A549 (cell line): ENCODE results near the gene UBAP1. TPM values are rescaled to one million over a fixed set of nuclear protein-coding genes. Genes with fewer than 3 reads are reported as not detected.

Experiments
- ATAC-seq, 2 experiments: fragments of 200-7000 bp in 1 of 2; fragments of >200 bp in 1 of 2; cut with Nextera tagmentation in 1 of 2; cut with Tn5 transposase in 1 of 2; 3 replicates each; pipeline versions ENCODE4 v1.8.0 to v1.9.1; 2018 to 2020; ENCODE audit warnings: mild to moderate bottlenecking in 1 of 2, moderate library complexity in 1 of 2
- CTCF ChIA-PET: fragments of 300-600 bp; sonication (Branson Sonifier 250); formaldehyde crosslinking; extraction: SDS; loops from one replicate; lab custom pipeline; 2021; ENCODE audit warnings: antibody characterized with exemption, inconsistent platforms; lab: Yijun Ruan, JAX
- POLR2A ChIA-PET: fragments of 350-600 bp; formaldehyde crosslinking; extraction: SDS; loops from one replicate; lab custom pipeline; 2021; ENCODE audit warnings: antibody characterized with exemption, inconsistent platforms; lab: Yijun Ruan, JAX
- DNase-seq, 2 experiments: peaks; one replicate each; pipeline versions ENCODE4 v3.0.0 to v3.0.0-alpha.2; 2011 to 2016; ENCODE audit warnings: low read depth in 1 of 2, low spot score in 1 of 2
- FAIRE-seq: peaks from 2 replicates; lab custom pipeline; 2011; peaks lifted over from hg19 to GRCh38; lab: Jason Lieb, UNC
- H3K27ac ChIP-seq, 2 experiments: fragments of >200 bp; sonication (Bioruptor Twin); formaldehyde crosslinking; 3 replicates each; pipeline ENCODE4 v1.5.1; 2016 to 2017
- H3K4me1 ChIP-seq: fragments of >200 bp; sonication (Bioruptor Twin); formaldehyde crosslinking; 3 replicates; pipeline ENCODE4 v1.6.1; 2016
- H3K4me2 ChIP-seq: fragments of >200 bp; sonication (Bioruptor Twin); formaldehyde crosslinking; 3 replicates; pipeline ENCODE4 v1.6.1; 2016
- H3K4me3 ChIP-seq: fragments of >200 bp; sonication (Bioruptor Twin); formaldehyde crosslinking; 3 replicates; pipeline ENCODE4 v1.5.1; 2016
- H3K9me3 ChIP-seq: fragments of >200 bp; sonication (Bioruptor Twin); formaldehyde crosslinking; 3 replicates; pipeline ENCODE4 v1.6.1; 2016
- BHLHE40 ChIP-seq: IDR thresholded peaks from 2 replicates; pipeline ENCODE4 v1.6.1; 2012; ENCODE audit warnings: low read depth, low read length, inconsistent platforms
- CBX8 ChIP-seq: fragments of 200-600 bp; sonication (generic); IDR thresholded peaks from 2 replicates; pipeline ENCODE4 v1.6.1; 2016
- CEBPB ChIP-seq, 2 experiments: fragments of >200 bp in 1 of 2; sonication (Bioruptor Twin) in 1 of 2; formaldehyde crosslinking in 1 of 2; IDR thresholded peaks; 2 replicates each; pipeline ENCODE4 v1.6.1; 2012 to 2016
- CHD4 ChIP-seq: fragments of 200-600 bp; sonication (generic); IDR thresholded peaks from 2 replicates; pipeline ENCODE4 v1.6.1; 2016; ENCODE audit warnings: antibody characterized with exemption, mild to moderate bottlenecking, borderline replicate concordance
- EHMT2 ChIP-seq: fragments of 200-600 bp; sonication (generic); IDR thresholded peaks from 2 replicates; pipeline ENCODE4 v1.6.1; 2016; ENCODE audit warnings: antibody characterized with exemption, low read depth, mild to moderate bottlenecking, moderate library complexity
- ESRRA ChIP-seq: fragments of 150-350 bp; IDR thresholded peaks from 2 replicates; pipeline ENCODE4 v1.6.1; 2014; ENCODE audit warnings: mild to moderate bottlenecking, low read length, borderline replicate concordance
- FOXS1 ChIP-seq: fragments of 250-450 bp; sonication (Bioruptor Pico); IDR thresholded peaks from 2 replicates; pipeline ENCODE4 v1.5.0; 2020; ENCODE audit warnings: mild to moderate bottlenecking, moderate library complexity
- HEYL ChIP-seq: fragments of 250-450 bp; sonication (Bioruptor Pico); IDR thresholded peaks from 2 replicates; pipeline ENCODE4 v1.8.0; 2021; ENCODE audit warnings: mild to moderate bottlenecking, moderate library complexity
- MAZ ChIP-seq: fragments of 150-350 bp; IDR thresholded peaks from 2 replicates; pipeline ENCODE4 v1.6.1; 2014; ENCODE audit warnings: antibody characterized with exemption, low read depth, low read length, borderline replicate concordance
- MYC ChIP-seq: IDR thresholded peaks from 2 replicates; pipeline ENCODE4 v1.6.1; 2012; ENCODE audit warnings: mild to moderate bottlenecking, inconsistent platforms, low read length, improper control_type of control experiment, borderline replicate concordance
- NPAS2 ChIP-seq: fragments of 250-450 bp; sonication (Bioruptor Pico); IDR thresholded peaks from 2 replicates; pipeline ENCODE4 v1.8.0; 2022; ENCODE audit warnings: mild to moderate bottlenecking, moderate library complexity, borderline replicate concordance
- POLR2A ChIP-seq: IDR thresholded peaks from 2 replicates; pipeline ENCODE4 v1.6.1; 2012; ENCODE audit warnings: mild to moderate bottlenecking, low read length
- RAD21 ChIP-seq, 2 experiments: fragments of >200 bp in 1 of 2; sonication (Bioruptor Twin) in 1 of 2; formaldehyde crosslinking in 1 of 2; IDR thresholded peaks in 1 of 2; conservative IDR thresholded peaks in 1 of 2; 2 replicates in 1 of 2; 3 replicates in 1 of 2; pipeline ENCODE4 v1.6.1; 2012 to 2018; ENCODE audit warnings: inconsistent platforms in 1 of 2
- RARB ChIP-seq: fragments of 250-450 bp; sonication (Bioruptor Pico); IDR thresholded peaks from 2 replicates; pipeline ENCODE4 v1.8.0; 2021; ENCODE audit warnings: mild to moderate bottlenecking, moderate library complexity
- RFX5 ChIP-seq: fragments of 450-650 bp; IDR thresholded peaks from 2 replicates; pipeline ENCODE4 v1.7.1; 2014; ENCODE audit warnings: antibody characterized with exemption, mild to moderate bottlenecking, moderate library complexity
- SMC3 ChIP-seq: fragments of >200 bp; sonication (Bioruptor Twin); formaldehyde crosslinking; IDR thresholded peaks from 3 replicates; pipeline ENCODE4 v1.6.1; 2018; ENCODE audit warnings: inconsistent platforms
- TFCP2L1 ChIP-seq: fragments of 250-450 bp; sonication (Bioruptor Pico); IDR thresholded peaks from 2 replicates; pipeline ENCODE4 v1.5.0; 2021; ENCODE audit warnings: mild to moderate bottlenecking
- TP53 ChIP-seq: fragments of 250-450 bp; sonication (Bioruptor Pico); IDR thresholded peaks from 2 replicates; pipeline ENCODE4 v1.5.0; 2021; ENCODE audit warnings: mild to moderate bottlenecking, moderate library complexity
- ZC3H11A ChIP-seq: fragments of 450-650 bp; IDR thresholded peaks from 2 replicates; pipeline ENCODE4 v1.6.1; 2014; ENCODE audit warnings: antibody characterized with exemption, mild to moderate bottlenecking
- ZFP36 ChIP-seq: fragments of 450-650 bp; IDR thresholded peaks from 2 replicates; pipeline ENCODE4 v1.6.1; 2014; ENCODE audit warnings: borderline replicate concordance; ENCODE audit not compliant: partially characterized antibody
- WGBS: methylation state at CpG from one replicate; pipeline ENCODE4 v1.1.6; 2017; ENCODE audit errors: missing lambda C conversion rate; 5-methylcytosine and 5-hydroxymethylcytosine counted together
- polyA plus RNA-seq, 4 experiments: library from polyadenylated mRNA; depleted of rRNA in 3 of 4; stranded (reverse); fragments of >200 nt; fragmentation: RNase III in 1 of 4; extraction: RNeasy Plus Mini Kit Qiagen cat#74134 plus additional on column Dnase treatment in 1 of 4; gene quantifications; 2 replicates in 3 of 4; 3 replicates in 1 of 4; pipeline ENCODE4 v1.2.3, GENCODE V29; 2011 to 2017
- TF ChIP-seq, protein P1 (sequence below): fragments of 150-350 bp; IDR thresholded peaks from 2 replicates; pipeline ENCODE4 v1.6.1; 2014; ENCODE audit warnings: low read depth, mild to moderate bottlenecking, low read length
- TF ChIP-seq, protein P2 (sequence below): fragments of >200 bp; sonication (Bioruptor Twin); formaldehyde crosslinking; IDR thresholded peaks from 3 replicates; pipeline ENCODE4 v1.5.1; 2016
- TF ChIP-seq, protein P3 (sequence below): fragments of >200 bp; sonication (Bioruptor Twin); formaldehyde crosslinking; IDR thresholded peaks from 2 replicates; pipeline ENCODE4 v1.6.1; 2016
- TF ChIP-seq, protein P4 (sequence below): fragments of 200-600 bp; sonication (generic); IDR thresholded peaks from 2 replicates; pipeline ENCODE4 v1.6.1; 2016; ENCODE audit warnings: antibody characterized with exemption, mild to moderate bottlenecking, moderate library complexity

Gene UBAP1
- polyA plus RNA-seq, 2 of the 4 experiments (the other 2 are of a cell fraction), result 38.5 to 73.1 TPM

DNA sequence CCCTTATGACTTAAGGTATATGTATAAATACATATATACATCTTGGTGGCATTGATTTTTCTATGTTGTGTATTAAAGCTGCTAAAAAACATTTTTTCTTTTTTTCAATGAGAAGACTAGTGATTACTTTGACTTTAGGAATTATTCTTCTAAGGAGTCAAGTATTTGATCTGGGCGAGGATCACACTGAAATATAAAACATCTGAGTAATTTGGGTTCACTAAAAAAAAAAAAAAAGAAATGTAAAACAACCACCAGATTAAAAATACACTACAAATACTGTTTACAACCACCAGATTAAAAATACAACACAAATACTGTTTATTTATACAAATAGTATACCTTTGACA lies 9.0 kb downstream of the UBAP1 start:
- CTCF ChIA-PET, result interaction anchor here (1.9 kb wide), 1 partner anchor 113 kb away, joined by 11 read pairs; no protein-coding TSS in a partner anchor
- no peak overlapping the region; a peak in 1 of 6 replicates for H3K27ac ChIP-seq
- POLR2A ChIA-PET, result interaction anchor here (0.6 kb wide), 1 partner anchor 26 kb away, joined by 3 read pairs; no protein-coding TSS in a partner anchor
- H3K4me2 ChIP-seq, result peak overlapping the region; percentile 82
- no peak for TF ChIP-seq CEBPB (IDR thresholded peaks at IDR 0.05)
- no peak for TF ChIP-seq ZFP36
- TF ChIP-seq RFX5, result no peak
- TF ChIP-seq, protein P1, sequence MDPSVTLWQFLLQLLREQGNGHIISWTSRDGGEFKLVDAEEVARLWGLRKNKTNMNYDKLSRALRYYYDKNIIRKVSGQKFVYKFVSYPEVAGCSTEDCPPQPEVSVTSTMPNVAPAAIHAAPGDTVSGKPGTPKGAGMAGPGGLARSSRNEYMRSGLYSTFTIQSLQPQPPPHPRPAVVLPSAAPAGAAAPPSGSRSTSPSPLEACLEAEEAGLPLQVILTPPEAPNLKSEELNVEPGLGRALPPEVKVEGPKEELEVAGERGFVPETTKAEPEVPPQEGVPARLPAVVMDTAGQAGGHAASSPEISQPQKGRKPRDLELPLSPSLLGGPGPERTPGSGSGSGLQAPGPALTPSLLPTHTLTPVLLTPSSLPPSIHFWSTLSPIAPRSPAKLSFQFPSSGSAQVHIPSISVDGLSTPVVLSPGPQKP, result no peak
- peaks cover 54% of the 10 kb centered on the region for H3K4me1 ChIP-seq
- DNase-seq (no peak), FAIRE-seq (no peak), ATAC-seq (no peak)
- no peaks in the 10 kb centered on the region for H3K9me3 ChIP-seq
- 88% methylated on average over 1 of the region's 1 CpG for WGBS
- H3K4me3 ChIP-seq, result no peak overlapping the region

DNA sequence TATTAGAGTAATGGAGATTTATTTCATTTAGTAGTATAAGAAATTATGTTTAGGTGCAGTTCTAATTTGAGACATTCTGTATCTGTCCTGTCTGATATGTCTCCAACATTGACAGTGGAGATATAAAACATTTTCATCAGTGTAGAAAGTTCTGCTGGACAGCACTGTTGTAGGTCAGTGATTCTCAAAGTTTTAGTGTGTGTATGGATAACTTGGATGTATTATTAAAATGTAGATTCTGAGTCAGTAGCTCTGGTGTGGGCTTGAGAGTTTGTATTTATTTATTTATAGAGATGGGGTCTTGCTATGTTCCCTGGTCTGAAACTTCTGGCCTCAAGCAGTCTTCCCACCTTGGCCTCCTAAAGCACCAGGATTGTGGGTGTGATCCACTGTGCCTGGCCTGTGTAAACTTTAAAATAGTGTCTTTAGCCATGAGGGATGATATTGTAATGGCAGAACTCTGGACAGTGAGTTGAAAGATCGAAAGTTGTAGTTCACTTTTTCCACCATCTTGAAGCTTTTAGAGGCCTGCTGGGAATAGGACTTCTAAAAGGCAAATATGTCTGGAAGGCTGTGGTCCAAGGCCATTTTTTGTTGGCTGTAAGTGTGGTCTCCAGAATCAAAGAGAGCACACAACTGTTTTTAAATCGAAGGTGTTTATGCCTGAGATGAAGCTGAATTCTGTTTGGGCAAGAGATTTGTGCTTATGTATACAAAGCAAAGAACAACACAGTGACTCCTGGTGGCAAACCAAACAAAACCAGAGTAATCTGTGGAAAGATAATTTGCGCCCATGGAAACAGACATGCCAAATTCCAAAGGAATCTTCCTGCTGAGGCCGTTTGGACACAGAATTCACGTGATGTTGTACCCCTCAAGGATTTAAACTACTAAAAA lies 12.4 kb downstream of the UBAP1 start:
- 11% methylated on average over 5 of the region's 5 CpGs for WGBS
- DNase-seq, result peak; percentile 30 to 71
- ChIA-PET CTCF (interaction anchor here (0.7 to 1.9 kb wide), 23 partner anchors 8 to 118 kb away, joined by 3 to 11 read pairs (median 4); partner anchors contain the start of gene UBAP1), POLR2A (interaction anchor here (2.2 kb wide), 1 partner anchor 13 kb away, joined by 7 read pairs; the partner anchor contains the start of gene UBAP1)
- H3K4me2 ChIP-seq, result peak overlapping the region; percentile 64
- FAIRE-seq, result peak; percentile 46
- peak overlapping the region; percentile 49 to 50; a peak in 5 of 6 replicates for H3K27ac ChIP-seq
- no peaks in the 10 kb centered on the region for H3K9me3 ChIP-seq
- ATAC-seq, result peak; percentile 56 to 72; a peak in 4 of 6 replicates
- no peak overlapping the region for H3K4me3 ChIP-seq
- TF ChIP-seq FOXS1 (CRISPR knock-in tag) (0 out of 2 replicates have a peak, but pooled peaks have one; percentile 57), TP53 (no peak), SMC3 (peak; percentile 42), MAZ (no peak), RARB (CRISPR knock-in tag) (no peak), POLR2A (no peak), RAD21 (conservative IDR thresholded peaks at IDR 0.05 in 1 of 2, IDR thresholded peaks at IDR 0.05 in 1 of 2) (peak; percentile 40 to 41; a peak in 4 of 5 replicates), EHMT2 (no peak; the same call in 1 of the 2 replicates)
- TF ChIP-seq, protein P2, sequence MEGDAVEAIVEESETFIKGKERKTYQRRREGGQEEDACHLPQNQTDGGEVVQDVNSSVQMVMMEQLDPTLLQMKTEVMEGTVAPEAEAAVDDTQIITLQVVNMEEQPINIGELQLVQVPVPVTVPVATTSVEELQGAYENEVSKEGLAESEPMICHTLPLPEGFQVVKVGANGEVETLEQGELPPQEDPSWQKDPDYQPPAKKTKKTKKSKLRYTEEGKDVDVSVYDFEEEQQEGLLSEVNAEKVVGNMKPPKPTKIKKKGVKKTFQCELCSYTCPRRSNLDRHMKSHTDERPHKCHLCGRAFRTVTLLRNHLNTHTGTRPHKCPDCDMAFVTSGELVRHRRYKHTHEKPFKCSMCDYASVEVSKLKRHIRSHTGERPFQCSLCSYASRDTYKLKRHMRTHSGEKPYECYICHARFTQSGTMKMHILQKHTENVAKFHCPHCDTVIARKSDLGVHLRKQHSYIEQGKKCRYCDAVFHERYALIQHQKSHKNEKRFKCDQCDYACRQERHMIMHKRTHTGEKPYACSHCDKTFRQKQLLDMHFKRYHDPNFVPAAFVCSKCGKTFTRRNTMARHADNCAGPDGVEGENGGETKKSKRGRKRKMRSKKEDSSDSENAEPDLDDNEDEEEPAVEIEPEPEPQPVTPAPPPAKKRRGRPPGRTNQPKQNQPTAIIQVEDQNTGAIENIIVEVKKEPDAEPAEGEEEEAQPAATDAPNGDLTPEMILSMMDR, result peak; percentile 56
- H3K4me1 ChIP-seq, result peaks cover 44% of the 10 kb centered on the region

DNA sequence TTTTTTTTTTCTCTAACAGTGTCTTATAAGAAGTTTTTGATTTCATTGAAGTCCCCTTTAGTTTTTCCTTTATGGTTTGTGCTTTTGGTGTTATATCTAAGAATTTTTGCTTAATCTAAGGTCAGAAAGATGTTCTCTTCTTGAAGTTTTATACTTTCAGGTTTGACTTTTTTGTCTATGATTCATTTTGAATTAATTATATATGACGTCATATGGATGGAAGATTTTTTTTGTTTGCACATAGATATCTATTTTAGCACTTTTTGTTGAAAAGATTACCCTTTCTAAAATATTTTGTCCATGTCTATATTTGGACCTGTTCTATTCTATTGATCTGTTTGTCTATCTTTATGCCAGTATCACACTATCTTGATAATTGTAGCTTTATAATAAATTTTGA lies 16.3 kb downstream of the UBAP1 start:
- FAIRE-seq (no peak), DNase-seq (no peak), ATAC-seq (no peak)
- CTCF ChIA-PET, result interaction anchor here (1.1 to 4.4 kb wide), 3 partner anchors 11 to 58 kb away, joined by 3 to 22 read pairs (median 3); no protein-coding TSS in a partner anchor
- H3K9me3 ChIP-seq, result no peaks in the 10 kb centered on the region
- H3K4me1 ChIP-seq, result peaks cover 34% of the 10 kb centered on the region
- POLR2A ChIA-PET, result no interaction called here
- no peak overlapping the region for H3K4me3 ChIP-seq
- WGBS, result 65% methylated on average over 1 of the region's 1 CpG
- TF ChIP-seq BHLHE40 (no peak), EHMT2 (no peak), MYC (no peak), CHD4 (no peak), FOXS1 (CRISPR knock-in tag) (no peak), NPAS2 (CRISPR knock-in tag) (no peak), MAZ (no peak), RFX5 (no peak), POLR2A (no peak), HEYL (no peak), ZC3H11A (no peak), CBX8 (no peak), ESRRA (no peak), TFCP2L1 (no peak)
- TF ChIP-seq, protein P3, sequence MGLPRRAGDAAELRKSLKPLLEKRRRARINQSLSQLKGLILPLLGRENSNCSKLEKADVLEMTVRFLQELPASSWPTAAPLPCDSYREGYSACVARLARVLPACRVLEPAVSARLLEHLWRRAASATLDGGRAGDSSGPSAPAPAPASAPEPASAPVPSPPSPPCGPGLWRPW, result no peak
- TF ChIP-seq, protein P4, sequence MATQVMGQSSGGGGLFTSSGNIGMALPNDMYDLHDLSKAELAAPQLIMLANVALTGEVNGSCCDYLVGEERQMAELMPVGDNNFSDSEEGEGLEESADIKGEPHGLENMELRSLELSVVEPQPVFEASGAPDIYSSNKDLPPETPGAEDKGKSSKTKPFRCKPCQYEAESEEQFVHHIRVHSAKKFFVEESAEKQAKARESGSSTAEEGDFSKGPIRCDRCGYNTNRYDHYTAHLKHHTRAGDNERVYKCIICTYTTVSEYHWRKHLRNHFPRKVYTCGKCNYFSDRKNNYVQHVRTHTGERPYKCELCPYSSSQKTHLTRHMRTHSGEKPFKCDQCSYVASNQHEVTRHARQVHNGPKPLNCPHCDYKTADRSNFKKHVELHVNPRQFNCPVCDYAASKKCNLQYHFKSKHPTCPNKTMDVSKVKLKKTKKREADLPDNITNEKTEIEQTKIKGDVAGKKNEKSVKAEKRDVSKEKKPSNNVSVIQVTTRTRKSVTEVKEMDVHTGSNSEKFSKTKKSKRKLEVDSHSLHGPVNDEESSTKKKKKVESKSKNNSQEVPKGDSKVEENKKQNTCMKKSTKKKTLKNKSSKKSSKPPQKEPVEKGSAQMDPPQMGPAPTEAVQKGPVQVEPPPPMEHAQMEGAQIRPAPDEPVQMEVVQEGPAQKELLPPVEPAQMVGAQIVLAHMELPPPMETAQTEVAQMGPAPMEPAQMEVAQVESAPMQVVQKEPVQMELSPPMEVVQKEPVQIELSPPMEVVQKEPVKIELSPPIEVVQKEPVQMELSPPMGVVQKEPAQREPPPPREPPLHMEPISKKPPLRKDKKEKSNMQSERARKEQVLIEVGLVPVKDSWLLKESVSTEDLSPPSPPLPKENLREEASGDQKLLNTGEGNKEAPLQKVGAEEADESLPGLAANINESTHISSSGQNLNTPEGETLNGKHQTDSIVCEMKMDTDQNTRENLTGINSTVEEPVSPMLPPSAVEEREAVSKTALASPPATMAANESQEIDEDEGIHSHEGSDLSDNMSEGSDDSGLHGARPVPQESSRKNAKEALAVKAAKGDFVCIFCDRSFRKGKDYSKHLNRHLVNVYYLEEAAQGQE, result no peak
- no peak overlapping the region for H3K27ac ChIP-seq
- H3K4me2 ChIP-seq, result no peak overlapping the region
